DMS153 (cell line): ENCODE results near the gene NF1.
"Not testable (repeated sequence)": the region's sequence is repeated elsewhere in the genome, so short reads cannot be mapped to it uniquely, and the experiment has no call there.

Source experiments
- DNase-seq: peaks from one replicate; lab custom pipeline; 2025; lab: John Stamatoyannopoulos, UW

The NF1 gene

DNA sequence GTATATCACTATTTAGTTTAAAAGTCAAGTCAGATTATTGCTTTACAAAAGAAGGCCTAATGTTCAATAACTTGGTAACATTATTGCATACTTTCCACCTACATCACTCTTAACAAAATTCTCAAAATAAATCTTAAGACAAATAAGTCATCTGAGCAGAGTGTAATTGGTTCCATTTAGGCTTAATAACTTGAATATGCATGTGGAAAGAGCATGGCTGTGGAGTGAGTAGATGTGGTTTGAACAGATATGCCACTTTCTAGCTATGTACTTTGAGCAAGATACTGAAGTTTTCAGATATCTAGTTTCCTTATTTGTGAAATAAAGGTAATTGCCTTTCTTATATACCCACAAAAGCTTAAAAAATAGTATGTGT, 233.4 kb downstream of the NF1 start:
- DNase-seq, result no peak

DNA sequence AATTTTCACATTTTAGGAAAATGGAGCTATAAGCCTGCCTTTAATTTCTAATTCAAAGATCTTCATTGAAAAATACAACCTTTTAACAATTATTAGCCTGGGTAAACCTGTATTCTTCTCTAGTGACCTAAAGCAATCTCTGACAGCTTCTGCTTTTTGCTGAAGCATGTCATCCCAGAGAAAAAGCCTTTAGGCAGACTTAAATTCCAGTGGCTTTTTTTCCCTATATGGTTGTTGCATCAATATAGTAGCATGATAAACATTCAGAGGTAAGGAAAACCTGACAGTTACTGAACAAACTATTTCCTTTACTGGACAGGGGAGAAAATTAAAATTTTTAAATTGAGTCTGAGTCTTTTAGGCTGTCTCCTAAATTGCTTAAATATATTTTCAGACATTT, 234.4 kb downstream of the NF1 start:
- DNase-seq, result no peak

DNA sequence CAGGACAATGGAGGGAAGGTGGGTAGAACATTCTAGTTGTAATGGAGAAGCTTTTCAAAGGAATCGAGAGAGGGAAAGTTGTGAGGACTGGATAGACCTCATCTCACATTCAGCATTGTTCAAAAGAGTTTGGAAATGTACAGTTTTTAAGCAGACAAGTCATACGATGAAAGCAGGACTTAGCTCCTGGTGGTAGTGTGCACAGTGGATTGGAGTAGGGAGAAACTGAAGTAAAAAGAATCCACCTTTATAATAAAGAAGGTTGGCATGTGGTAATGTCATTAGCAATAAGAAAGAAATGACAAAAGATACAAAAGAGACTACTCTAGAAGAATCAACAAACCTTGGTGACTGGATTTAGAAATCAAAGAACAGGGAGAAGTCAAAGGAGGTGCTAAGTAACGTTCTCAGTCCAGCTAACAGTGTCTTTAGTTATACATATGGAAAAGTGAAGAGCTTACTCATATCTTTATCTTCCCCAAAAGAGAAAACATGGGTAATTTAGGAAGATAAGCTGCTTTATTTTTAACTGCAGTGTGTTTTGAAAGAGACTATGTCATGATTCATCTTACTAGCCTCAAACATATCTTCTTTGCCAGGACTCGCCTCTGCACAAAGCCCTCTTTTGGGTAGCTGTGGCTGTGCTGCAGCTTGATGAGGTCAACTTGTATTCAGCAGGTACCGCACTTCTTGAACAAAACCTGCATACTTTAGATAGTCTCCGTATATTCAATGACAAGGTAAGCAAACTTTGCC, 245.3 kb downstream of the NF1 start:
- no peak for DNase-seq

DNA sequence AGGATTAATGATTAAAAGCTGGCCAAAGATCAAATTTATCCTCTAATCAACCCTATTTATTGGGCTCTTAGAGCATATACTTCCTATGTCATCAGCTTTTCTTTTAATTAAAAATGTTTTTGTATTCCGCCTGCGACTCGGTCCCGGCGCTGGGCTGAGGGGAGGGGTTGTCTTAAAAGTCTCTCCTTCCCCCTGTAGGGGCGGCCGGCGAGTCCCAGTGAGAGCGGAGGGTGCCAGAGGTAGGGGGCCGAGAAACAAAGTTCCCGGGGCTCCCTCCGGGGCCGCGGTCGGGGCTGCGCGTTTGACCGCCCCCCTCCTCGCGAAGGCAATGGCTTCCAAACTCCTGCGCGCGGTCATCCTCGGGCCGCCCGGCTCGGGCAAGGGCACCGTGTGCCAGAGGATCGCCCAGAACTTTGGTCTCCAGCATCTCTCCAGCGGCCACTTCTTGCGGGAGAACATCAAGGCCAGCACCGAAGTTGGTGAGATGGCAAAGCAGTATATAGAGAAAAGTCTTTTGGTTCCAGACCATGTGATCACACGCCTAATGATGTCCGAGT, 250.5 kb downstream of the NF1 start:
- not testable (repeated sequence) for DNase-seq

DNA sequence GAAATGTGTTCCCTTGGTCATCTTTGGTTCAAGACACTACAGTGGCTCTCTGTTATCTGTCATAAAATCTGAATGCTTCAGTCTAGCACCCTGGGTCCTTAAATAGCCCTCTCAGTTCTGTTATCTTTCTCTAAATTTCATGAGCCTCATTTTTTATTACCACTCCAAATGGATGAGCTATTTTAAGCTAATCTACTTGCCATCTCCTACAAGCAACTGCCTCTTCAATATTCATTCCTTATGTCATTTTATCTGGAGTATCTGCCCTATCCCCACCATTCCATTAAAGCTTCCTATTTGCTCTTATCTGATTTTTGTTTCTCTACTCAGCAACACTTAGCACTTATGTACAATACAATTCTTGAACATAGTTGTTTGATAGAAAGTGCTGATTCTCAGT, 254.7 kb downstream of the NF1 start:
- DNase-seq, result no peak

DNA sequence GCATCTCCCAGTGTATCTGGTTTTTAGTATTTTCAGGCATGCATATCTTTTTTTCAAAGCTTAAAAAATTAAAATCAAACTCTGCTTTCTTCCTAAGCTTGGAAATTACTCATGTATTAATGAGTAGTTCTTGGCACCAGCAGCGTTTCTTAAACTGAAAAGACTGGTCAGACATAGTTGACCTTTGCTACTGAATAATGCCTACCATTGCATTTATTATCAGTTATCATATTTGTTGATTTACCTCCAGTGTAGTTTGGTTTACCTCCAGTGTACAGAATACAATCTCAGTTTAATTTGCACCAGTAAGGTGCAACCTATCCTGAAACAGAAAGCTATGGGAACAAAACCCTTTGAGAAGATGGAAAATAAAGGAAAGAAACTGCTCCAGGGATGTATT, 261.2 kb downstream of the NF1 start:
- no peak for DNase-seq

DNA sequence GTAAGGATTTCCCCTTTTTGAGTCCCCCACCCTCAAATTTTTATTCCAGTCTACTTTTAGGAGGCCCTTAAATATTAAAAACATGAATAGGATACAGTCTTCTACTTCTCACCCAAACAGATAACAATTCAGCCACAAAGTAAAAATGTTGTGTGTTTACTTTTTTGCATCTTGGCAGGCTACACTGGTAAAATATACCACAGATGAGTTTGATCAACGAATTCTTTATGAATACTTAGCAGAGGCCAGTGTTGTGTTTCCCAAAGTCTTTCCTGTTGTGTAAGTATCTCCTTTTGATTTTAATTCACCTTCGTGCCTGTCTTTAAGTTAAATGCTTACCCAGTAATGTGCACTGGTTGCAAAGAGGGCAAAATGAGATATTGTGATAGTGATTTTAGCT, 262.3 kb downstream of the NF1 start:
- no peak for DNase-seq

DNA sequence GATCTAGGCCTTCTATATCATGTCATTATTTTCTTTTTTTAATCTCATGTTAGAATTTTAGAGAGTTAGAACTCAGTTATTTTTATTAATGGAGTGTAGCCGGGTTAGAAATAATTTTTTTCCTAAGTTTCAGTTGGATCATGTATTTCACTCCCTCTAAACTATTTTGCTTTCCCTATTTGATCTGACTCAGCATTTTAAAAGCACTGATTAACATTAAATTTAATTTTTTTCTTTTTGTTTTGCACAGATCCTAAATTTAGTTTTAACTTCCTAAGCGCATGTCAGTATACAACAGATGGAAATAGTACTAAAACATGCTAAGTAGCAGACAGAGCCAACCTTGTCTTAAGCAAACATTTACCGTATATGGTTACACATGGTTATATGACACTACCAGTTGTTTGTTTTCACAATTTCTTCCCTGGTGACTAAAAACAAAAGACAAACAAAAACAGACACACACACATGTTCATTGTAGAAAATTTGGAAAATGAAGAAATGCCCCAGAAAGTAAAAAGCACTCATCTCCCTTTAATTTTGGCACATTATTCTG, 263.1 kb downstream of the NF1 start:
- peak; percentile 45 for DNase-seq

DNA sequence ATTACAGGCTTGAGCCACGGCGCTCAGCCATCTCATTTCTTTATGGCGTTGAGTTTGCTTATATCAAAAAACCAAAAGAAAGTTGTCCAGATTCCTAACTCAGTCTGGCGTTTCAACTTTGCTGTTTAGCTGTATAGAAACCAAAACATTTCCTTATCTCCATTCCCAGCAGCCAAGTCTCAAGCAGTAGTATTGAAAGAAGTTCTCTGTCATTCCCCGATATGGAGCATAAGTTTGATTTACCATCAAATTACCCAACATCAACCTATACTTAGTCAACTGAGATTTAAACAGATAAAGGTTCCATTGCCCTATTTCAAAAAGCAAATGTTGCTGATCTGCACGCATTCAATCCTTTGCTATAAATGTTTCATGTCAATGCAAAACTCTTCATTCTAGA, 269.2 kb downstream of the NF1 start:
- DNase-seq, result no peak

DNA sequence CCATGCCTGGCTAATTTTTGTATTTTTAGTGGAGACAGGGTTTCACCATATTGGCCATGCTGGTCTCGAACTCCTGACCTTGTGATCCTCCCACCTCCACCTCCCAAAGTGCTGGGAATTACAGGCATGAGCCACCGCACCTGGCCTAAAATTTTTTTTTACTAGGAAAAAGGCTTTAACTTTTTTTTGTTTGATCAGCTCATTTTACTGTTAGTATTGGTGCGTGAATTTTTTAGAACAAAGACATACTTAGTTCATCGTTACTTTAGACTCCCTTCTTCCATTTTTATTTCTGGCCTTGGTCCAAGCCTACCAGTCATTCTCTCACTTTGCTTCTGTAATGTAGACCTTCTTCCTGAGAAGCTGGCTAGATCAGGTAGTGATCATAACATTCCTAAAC, 271.3 kb downstream of the NF1 start:
- DNase-seq, result no peak

DNA sequence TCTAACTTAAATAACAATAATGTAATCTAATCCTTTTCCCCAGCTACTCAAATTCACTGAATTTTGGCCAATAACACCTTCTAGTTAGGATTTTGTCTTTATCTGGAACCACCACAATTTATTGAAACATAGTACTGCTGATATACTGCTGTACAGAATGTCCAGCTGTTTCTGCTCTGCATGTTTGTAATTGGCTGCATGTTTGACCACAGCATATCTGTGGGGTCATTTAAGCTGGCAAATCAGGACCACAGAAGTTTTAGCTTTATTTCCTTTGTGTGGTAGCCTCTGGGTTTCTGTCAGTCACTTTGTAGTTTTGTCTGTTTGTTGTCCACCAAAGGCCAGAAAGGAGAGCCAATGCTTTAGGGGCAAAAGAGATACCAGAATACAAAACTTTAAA, 274.5 kb downstream of the NF1 start:
- DNase-seq, result no peak

DNA sequence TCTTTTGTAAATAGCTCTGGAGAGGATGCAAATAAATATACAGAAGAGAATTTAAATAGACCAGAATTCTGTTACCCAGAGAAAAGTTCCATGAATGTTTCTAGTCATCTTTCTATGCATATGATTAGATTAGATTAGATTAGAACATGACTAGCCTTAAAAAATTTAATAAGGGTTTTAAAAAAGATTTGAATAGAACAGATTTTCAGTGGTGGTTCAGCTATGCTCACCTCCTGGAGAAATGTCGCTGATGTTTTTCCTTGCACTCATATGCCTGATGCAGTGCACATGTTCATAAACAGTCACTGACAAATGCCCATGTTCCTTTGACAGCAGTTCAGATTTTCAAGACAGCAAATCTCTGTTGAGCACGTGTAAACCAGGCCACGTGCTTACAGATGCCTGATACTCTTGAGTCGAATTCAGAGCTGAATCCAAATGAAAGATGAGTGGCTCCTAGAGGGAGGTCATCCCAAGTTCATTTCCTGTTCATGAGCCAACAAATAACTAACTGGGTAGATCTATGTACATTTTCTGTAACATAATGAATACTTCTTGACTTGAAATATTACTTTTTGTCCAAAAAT, 276.8 kb downstream of the NF1 start:
- no peak for DNase-seq

DNA sequence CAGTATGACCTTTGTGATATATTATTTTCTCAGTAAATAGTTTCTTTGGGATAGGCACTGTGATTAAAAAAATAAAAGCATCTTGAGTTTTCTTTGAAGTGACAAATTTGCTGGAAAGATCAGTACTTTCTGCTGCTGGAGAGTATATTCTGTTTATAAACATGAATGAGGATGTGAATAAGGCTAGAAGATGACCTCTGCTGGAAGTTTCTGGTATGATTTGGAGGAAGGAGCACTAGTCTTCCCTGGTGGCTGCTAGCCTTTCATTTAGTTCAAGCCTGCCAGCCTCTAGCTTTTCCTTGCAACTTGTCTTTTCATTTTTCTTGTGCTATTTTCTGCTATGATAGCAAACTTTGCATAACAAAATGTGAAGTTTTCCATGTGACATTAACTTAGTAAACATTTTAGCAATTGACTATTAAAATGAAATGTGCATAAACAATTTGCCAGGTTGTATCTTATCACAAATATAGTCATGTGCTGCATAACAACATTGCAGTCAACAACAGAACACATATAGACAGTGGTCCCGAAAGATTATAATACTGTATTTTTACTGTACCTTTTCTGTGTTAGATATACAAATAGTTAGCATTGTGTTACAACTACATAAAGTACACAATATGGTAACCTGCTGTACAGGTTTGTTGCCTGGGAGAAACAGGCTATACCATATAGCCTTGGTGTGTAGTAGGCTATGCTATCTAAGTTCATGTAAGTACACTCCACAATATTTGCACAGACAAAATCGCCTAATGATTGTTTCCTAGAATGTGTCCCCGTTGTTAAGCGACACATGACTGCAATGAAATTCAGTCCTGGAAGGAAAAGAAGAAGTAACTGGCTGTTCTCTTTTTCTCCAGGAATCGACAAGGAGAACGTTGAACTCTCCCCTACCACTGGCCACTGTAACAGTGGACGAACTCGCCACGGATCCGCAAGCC, 278.6 kb downstream of the NF1 start:
- DNase-seq, result peak; percentile 10

DNA sequence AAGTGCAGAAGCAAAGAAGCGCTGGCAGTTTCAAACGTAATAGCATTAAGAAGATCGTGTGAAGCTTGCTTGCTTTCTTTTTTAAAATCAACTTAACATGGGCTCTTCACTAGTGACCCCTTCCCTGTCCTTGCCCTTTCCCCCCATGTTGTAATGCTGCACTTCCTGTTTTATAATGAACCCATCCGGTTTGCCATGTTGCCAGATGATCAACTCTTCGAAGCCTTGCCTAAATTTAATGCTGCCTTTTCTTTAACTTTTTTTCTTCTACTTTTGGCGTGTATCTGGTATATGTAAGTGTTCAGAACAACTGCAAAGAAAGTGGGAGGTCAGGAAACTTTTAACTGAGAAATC, 279.3 kb downstream of the NF1 start:
- DNase-seq, result no peak

DNA sequence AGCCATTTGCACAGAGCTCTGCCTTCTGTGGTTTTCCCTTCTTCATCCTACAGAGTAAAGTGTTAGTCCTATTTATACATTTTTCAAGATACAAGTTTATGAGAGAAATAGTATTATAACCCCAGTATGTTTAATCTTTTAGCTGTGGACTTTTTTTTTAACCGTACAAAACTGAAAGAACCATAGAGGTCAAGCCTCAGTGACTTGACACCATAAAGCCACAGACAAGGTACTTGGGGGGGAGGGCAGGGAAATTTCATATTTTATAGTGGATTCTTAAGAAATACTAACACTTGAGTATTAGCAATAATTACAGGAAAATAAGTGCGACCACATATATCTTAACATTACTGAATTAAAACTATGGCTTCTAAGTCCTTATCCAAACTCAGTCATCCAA, 279.7 kb downstream of the NF1 start:
- no peak for DNase-seq

DNA sequence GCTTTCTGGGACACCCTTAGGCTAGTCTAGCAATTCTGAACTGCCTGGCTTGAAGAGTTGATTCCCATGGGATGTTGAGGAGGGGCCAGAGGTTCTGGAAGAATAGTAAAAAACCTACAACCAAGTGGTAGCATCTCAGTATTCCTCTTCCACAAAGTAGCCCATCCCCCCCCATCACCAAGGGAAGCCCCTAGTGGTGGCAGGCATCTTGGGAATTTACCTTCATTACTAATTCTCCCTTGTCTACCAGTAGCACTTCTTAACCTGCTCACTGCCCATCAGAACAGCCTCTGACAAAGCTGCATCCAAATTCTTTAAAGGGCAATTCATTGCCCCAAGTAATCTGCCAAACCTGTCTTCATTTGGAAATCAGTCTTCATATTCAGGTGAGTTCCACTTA, 283.9 kb downstream of the NF1 start:
- DNase-seq, result no peak

DNA sequence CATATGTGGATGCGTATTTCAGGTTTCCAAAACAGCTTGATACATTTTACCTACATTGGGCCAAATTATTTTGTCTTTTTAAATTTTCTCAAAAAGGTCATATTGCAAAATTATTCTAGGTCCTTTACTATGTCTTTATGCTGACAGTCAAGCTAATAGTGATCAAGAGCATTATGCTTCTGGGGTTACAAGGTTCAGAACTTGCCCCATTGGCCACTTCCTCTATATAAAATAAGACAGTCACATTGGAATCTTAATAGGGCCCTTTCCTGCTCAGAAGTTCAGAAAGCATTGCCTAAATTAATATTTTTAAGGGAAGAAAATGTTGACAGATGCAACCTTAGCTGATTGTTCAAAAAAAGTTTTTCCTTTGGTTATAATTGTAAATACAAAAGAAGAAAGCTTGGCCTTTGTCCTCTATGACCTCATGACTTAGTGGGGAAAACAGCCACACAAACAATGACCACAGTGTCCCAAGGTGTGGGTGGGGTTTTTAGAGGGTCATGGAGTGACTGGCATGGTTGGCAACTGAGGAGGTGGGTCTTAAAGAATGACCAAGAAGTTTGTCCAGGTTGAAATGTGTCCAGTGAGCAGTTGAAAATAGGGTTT, 284.9 kb downstream of the NF1 start:
- no peak for DNase-seq

DNA sequence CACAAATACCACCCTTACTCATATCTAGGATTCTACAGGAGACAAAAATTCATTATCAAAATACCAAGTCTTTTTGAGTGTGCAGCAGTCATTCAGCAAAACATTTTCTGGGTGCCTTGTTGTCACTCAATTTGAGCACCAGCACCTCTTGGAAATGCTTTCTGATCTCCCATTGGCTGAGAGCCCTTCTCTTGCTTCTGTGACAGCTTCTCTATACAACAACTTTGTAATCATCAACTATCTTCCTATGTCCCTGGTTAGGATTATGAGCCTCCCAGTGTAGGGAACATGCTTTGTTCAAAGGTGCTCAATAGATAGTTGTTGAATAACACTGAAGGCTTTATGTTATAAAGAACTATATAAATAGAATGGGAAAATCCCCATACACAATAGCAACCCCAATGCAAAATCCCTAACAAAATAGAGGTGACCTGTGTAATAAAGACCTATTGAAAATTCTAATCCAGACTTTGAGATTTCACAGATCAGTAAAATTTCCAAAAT, 286.4 kb downstream of the NF1 start:
- DNase-seq, result no peak

DNA sequence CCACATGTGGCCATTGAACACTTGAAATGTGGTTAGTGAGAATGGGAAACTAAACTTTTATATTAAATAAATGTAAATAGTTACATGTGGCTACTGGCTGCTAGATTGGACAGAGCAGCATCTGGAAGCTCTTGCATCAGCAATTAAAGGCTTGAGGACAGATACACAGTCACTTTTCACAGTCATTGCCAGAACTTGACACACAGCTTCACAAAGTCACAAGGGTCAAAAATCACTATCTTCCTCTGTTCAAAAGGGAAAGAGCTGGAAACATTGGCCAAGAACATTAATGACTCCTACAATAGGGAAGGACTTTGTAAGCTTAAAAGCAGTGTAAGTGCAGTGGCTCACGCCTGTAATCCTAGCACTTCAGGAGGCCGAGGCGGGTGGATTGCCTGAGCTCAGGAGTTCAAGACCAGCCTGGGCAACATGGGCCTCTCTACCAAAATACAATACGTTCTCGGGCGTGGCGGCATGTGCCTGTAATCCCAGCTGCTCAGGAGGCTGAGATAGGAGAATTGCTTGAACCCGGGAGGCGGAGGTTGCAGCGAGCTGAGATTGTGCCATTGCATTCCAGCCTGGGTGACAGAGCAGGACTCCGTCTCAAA, 288.0 kb downstream of the NF1 start:
- DNase-seq, result not testable (repeated sequence)

DNA sequence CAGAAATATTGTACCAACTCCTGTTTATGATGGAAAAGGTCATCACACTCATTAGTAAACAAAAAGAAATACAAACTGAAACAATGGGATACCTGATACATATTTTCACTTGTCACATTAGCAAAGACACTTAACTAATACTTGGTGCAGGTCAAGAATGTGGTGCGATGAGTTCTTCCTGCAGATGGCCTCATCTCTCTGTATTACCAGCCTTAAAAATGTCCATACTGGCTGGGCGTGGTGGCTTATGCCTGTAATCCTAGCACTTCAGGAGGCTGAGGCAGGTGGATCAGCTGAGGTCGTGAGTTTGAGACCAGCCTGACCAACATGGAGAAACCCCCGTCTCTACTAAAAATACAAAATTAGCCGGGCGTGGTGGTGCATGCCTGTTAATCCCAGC, 288.7 kb downstream of the NF1 start:
- not testable (repeated sequence) for DNase-seq
